ENCODE results near the gene SNN. TPM values are rescaled to one million over a fixed set of nuclear protein-coding genes. Genes with fewer than 3 reads are reported as not detected.
A peak's percentile ranks its signal among the peaks of the same experiment; 100 is the strongest.

SNN gene
- total and polyA plus RNA-seq, 2 of the 4 experiments (the other 2 are of a cell fraction), result 10.0 to 13.0 TPM

DNA sequence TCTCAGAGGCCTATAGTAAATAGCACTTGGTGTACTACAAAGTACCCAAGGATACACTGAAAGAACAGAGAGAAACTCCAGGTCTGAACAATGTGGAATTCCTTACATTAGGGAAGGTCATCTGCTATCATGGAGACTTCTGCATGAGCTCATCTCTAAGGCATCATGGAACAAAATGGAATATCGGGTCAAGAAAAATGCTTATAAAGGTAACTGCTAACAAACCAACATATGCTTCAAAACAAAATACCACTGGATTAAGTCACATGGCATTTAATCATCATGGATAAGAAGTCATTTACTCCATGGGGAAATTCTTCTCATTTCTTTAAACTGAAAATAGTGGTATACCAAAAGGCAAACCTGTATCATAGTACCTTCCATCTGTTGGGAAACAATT, 40.2 kb downstream of the SNN start:
- H3K79me1 ChIP-seq (ENCODE audit: low read depth in 1 of 2, low read length in 2 of 2), result peaks cover 29 to 52% of the 10 kb centered on the region in 2 experiments
- TF ChIP-seq BHLHE40 (IDR thresholded peaks at IDR 0.05; ENCODE audit: low read depth, low read length) (no peak), NFE2L2 (IDR thresholded peaks at IDR 0.05; ENCODE audit: low read depth, low read length) (no peak), RFX5 (IDR thresholded peaks at IDR 0.05; ENCODE audit: low read depth, low read length) (no peak), FOS (IDR thresholded peaks at IDR 0.05; ENCODE audit: low read depth, low read length) (no peak)
- no peak overlapping the region for H2AFZ ChIP-seq (replicated peaks; ENCODE audit: low read length, poor library complexity)
- CTCF ChIA-PET, result interaction anchor here (1.4 kb wide), 1 partner anchor 312 kb away, joined by 6 read pairs; no protein-coding TSS in a partner anchor
- no peak overlapping the region for H2AK9ac ChIP-seq (replicated peaks; ENCODE audit: low read depth, low read length, poor library complexity)
- H3K4me3 ChIP-seq (ENCODE audit: insufficient read depth, low read depth, low read length), result no peak overlapping the region
- dilution Hi-C loops (cut with HindIII; ENCODE audit: low sequenced_read_pairs, unreplicated experiment), result no loop called here
- H2AK5ac ChIP-seq (ENCODE audit: low read depth, low read length), result no peak overlapping the region
- no peak overlapping the region for H2BK120ac ChIP-seq (ENCODE audit: low read depth, low read length)
- H3K9me3 ChIP-seq (ENCODE audit: control insufficient read depth, insufficient read depth, low read length), result no peaks in the 10 kb centered on the region
- H3K4ac ChIP-seq (ENCODE audit: low read depth, low read length), result no peak overlapping the region
- peak; percentile 66 for DNase-seq
- peak; percentile 73 for ATAC-seq (ENCODE audit: low read depth)
- no peak overlapping the region for H4K5ac ChIP-seq (ENCODE audit: low read depth, low read length)
- no peak overlapping the region for H4K8ac ChIP-seq (ENCODE audit: low read depth in 2 of 2, low read length in 2 of 2)
- in situ Hi-C loops (cut with MboI; ENCODE audit: low sequenced_read_pairs), result no loop called here
- peaks cover 4% of the 10 kb centered on the region; the same call in 1 of the 2 replicates for H3K4me1 ChIP-seq (ENCODE audit: control insufficient read depth, insufficient read depth, low read length)
- peaks cover 9% of the 10 kb centered on the region; the same call in 1 of the 2 replicates for H3K9me1 ChIP-seq (ENCODE audit: insufficient read depth, low read length)
- no CpG with 5 or more reads among the region's 1 CpG for WGBS, 2 experiments (ENCODE audit: extremely low coverage in 2 of 2, insufficient read length in 1 of 2)
- H3K27me3 ChIP-seq (ENCODE audit: control insufficient read depth, insufficient read depth, low read length), result no peaks in the 10 kb centered on the region
- no peak overlapping the region for H3K23ac ChIP-seq (ENCODE audit: low read depth, low read length)
- no peak overlapping the region for H3K18ac ChIP-seq (ENCODE audit: low read depth, low read length)
- POLR2A ChIA-PET (ENCODE audit: unreplicated experiment), result no interaction called here
- no peak overlapping the region for H3K14ac ChIP-seq (replicated peaks; ENCODE audit: low read depth, low read length)
- intact Hi-C loops (cut with micrococcal nuclease), result no loop called here
- H4K91ac ChIP-seq (ENCODE audit: insufficient read depth, low read depth, low read length), result no peak overlapping the region
- no peak overlapping the region for H2BK5ac ChIP-seq (ENCODE audit: low read depth, low read length, poor library complexity, severe bottlenecking)
- H3K4me2 ChIP-seq (ENCODE audit: low read depth, low read length), result no peak overlapping the region
- no TSS peak for BruUV-seq (replicated peaks)
- no peak overlapping the region for H2BK20ac ChIP-seq (ENCODE audit: low read depth, low read length)
- no peak overlapping the region for H3K9ac ChIP-seq (ENCODE audit: low read depth, low read length)
- H3K27ac ChIP-seq (ENCODE audit: insufficient read depth, low read length), result no peak overlapping the region
- no peak overlapping the region for H2BK15ac ChIP-seq (ENCODE audit: low read depth, low read length)
- H3K56ac ChIP-seq (ENCODE audit: extremely low read depth, insufficient read depth, low read length), result no peak overlapping the region
- H3K36me3 ChIP-seq (ENCODE audit: control insufficient read depth, insufficient read depth, low read length), result peaks cover 13% of the 10 kb centered on the region
- H4K20me1 ChIP-seq (ENCODE audit: insufficient read depth, low read length), result 0 out of 2 replicates have a peak, but pooled peaks cover 6% of the 10 kb centered on the region
